ENCODE measurements around the gene SMAD7. TPM values are rescaled to one million over a fixed set of nuclear protein-coding genes. Genes with fewer than 3 reads are reported as not detected.

Gene SMAD7
- total RNA-seq, 2 donors from 2014 or later = 21.2 to 21.6 TPM

GRCh38 chr18:48914581-48915251, 36.0 kb downstream of the SMAD7 start:
- Histone ChIP-seq H3K4me1 (no peaks in the 10 kb centered on the region), H3K36me3 (no peaks in the 10 kb centered on the region), H3K27ac (no peak overlapping the region), H3K9me3 (no peaks in the 10 kb centered on the region), H3K4me3 (no peak overlapping the region), H3K9ac (ENCODE audit: low read depth in 2 of 2, low read length in 2 of 2) (no peak overlapping the region), H3K27me3 (no peaks in the 10 kb centered on the region)
- no peak for DNase-seq
- TF ChIP-seq, protein P1, sequence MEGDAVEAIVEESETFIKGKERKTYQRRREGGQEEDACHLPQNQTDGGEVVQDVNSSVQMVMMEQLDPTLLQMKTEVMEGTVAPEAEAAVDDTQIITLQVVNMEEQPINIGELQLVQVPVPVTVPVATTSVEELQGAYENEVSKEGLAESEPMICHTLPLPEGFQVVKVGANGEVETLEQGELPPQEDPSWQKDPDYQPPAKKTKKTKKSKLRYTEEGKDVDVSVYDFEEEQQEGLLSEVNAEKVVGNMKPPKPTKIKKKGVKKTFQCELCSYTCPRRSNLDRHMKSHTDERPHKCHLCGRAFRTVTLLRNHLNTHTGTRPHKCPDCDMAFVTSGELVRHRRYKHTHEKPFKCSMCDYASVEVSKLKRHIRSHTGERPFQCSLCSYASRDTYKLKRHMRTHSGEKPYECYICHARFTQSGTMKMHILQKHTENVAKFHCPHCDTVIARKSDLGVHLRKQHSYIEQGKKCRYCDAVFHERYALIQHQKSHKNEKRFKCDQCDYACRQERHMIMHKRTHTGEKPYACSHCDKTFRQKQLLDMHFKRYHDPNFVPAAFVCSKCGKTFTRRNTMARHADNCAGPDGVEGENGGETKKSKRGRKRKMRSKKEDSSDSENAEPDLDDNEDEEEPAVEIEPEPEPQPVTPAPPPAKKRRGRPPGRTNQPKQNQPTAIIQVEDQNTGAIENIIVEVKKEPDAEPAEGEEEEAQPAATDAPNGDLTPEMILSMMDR (IDR thresholded peaks at IDR 0.05) = no peak
- intact Hi-C loops (cut with DNase I) = loop anchor here (5.0 to 10.0 kb wide), 2 partner anchors 137 to 240 kb away; no protein-coding TSS in a partner anchor

DNA sequence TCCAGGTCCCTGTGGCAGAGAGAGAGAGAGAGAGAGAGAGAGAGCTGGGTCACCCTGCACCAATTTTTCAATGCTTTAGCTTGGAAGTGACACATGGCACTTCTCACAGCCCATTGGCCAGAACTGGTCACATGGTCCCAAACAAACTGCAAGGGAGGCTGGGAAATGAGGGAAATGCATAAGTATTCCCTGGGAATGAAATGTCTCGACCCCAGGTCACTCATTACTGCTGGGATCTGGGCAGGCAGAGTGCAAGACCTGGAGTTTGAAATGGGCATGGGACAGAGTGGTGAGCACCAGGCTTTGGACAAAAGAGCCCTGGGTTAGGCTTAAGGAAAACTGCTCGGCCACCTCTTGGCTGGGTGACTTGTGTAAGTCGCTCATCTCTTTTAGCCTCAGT, 37.0 kb downstream of the SMAD7 start:
- no peak overlapping the region for H3K9ac ChIP-seq (ENCODE audit: low read depth in 2 of 2, low read length in 2 of 2)
- peak; percentile 17 for DNase-seq
- TF ChIP-seq, protein P1 (IDR thresholded peaks at IDR 0.05) = no peak
- H3K4me3 ChIP-seq = no peak overlapping the region
- no peaks in the 10 kb centered on the region for H3K4me1 ChIP-seq
- intact Hi-C loops (cut with DNase I) = loop anchor here (5.0 to 10.0 kb wide), 2 partner anchors 136 to 239 kb away; no protein-coding TSS in a partner anchor
- no peak overlapping the region for H3K27ac ChIP-seq
- no peaks in the 10 kb centered on the region for H3K9me3 ChIP-seq
- no peaks in the 10 kb centered on the region for H3K36me3 ChIP-seq
- no peaks in the 10 kb centered on the region for H3K27me3 ChIP-seq

DNA sequence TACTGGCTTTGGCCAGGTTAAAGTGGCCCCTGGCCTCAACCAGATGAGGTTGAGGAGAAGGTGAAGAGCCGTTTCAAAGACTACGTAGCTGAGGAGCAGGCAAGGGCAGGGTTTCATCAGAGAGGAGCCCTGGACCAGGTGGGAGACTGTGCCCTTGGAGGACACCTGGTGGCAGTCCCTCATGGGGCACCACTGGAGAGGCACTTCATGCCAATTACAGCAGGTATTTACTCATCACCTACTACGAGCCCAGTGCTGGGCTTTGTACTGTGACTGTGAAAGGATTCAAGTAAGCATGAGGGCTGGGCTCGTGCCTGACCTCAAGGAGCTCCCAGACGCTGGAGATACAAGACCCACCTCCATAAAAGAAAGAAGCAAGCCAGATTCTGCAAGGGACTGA, 37.6 kb downstream of the SMAD7 start:
- DNase-seq = peak; percentile 41
- Histone ChIP-seq H3K4me3 (no peak overlapping the region), H3K36me3 (no peaks in the 10 kb centered on the region), H3K4me1 (no peaks in the 10 kb centered on the region), H3K9ac (ENCODE audit: low read depth in 2 of 2, low read length in 2 of 2) (no peak overlapping the region), H3K9me3 (no peaks in the 10 kb centered on the region), H3K27me3 (no peaks in the 10 kb centered on the region), H3K27ac (no peak overlapping the region)
- intact Hi-C loops (cut with DNase I) = loop anchor here (5.0 to 10.0 kb wide), 2 partner anchors 136 to 238 kb away; no protein-coding TSS in a partner anchor
- TF ChIP-seq, protein P1 (IDR thresholded peaks at IDR 0.05) = peak; percentile 29

DNA sequence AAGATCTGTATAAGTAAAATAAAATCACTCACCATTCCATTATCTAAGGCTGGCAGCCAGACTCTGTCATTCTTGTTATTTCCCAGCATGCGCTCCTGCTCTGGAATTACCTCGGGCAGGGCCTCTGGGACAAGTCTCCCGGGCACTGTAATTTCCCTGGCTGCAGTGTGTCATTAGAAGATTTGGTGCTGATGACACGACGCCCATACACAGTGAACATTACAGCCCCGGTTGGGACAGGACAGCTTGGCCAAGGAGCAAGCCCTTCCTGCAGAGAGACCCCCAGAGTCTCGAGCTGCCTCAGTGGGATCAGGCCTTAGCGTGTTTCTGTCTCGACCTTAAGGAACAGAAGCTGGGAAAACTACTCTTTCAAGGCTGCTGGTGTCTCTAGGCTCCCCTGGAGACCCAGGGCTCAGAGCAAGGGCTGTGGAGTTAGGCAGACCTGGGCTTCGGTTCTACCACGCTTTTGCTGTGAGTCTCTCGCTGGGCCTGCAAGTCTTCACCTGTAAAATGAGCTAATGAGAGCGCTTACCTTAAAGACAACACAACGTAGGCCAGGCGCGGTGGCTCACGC, 39.7 kb downstream of the SMAD7 start:
- no peaks in the 10 kb centered on the region for H3K9me3 ChIP-seq
- H3K9ac ChIP-seq (ENCODE audit: low read depth in 2 of 2, low read length in 2 of 2) = no peak overlapping the region
- peak; percentile 15 for DNase-seq
- no peaks in the 10 kb centered on the region for H3K27me3 ChIP-seq
- H3K36me3 ChIP-seq = no peaks in the 10 kb centered on the region
- no peak overlapping the region for H3K27ac ChIP-seq
- no peaks in the 10 kb centered on the region for H3K4me1 ChIP-seq
- intact Hi-C loops (cut with DNase I) = loop anchor here (5.0 to 10.0 kb wide), 2 partner anchors 134 to 236 kb away; no protein-coding TSS in a partner anchor
- TF ChIP-seq, protein P1 (IDR thresholded peaks at IDR 0.05) = no peak
- H3K4me3 ChIP-seq = no peak overlapping the region

DNA sequence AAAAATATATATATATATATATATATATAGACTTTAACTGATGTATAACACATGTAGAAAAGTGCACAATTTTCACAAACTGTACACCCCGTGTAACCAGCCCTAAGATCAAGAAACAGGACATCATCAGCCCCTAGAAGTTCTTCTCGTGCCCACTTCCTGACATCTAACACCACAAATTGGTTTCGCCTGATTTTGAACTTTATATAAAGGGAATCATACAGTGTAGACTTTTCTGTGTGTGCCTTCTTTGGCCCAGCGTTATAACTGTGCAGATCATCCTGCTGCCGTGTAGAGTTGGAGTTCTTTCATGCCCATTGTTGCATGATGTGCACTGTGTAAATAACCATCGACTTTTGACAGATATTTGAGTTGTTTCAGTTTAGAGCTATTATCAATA, 41.0 kb downstream of the SMAD7 start:
- TF ChIP-seq, protein P1 (IDR thresholded peaks at IDR 0.05) = no peak
- Histone ChIP-seq H3K9ac (ENCODE audit: low read depth in 2 of 2, low read length in 2 of 2) (no peak overlapping the region), H3K4me3 (no peak overlapping the region), H3K4me1 (no peaks in the 10 kb centered on the region), H3K36me3 (no peaks in the 10 kb centered on the region), H3K9me3 (no peaks in the 10 kb centered on the region), H3K27me3 (no peaks in the 10 kb centered on the region), H3K27ac (no peak overlapping the region)
- intact Hi-C loops (cut with DNase I) = loop anchor here (5.0 to 10.0 kb wide), 2 partner anchors 132 to 235 kb away; no protein-coding TSS in a partner anchor
- DNase-seq = no peak
